Pancreas (tissue), 10 donors: ENCODE data around the gene CKLF. TPM values are rescaled to one million over a fixed set of nuclear protein-coding genes. Genes with fewer than 3 reads are reported as not detected.

Source experiments
- ATAC-seq, 4 donors: fragments of 200-7000 bp; cut with Tn5 transposase; one replicate each; pipeline versions ENCODE4 v1.8.0 to v1.9.1; 2020; ENCODE audit warnings: mild to moderate bottlenecking in 4 of 4, moderate library complexity in 4 of 4
- DNase-seq, 6 donors: peaks; one replicate each; pipeline ENCODE4 v3.0.0-alpha.2; 2020
- FAIRE-seq: peaks from 2 replicates; lab custom pipeline; 2012; peaks lifted over from hg19 to GRCh38; lab: Jason Lieb, UNC
- H3K27ac ChIP-seq, 4 donors: fragments of 200-600 bp; sonication (generic); 1 replicate in 3 of 4; 2 replicates in 1 of 4; pipeline versions ENCODE4 v1.5.0 to v1.8.0; 2020
- H3K27me3 ChIP-seq, 4 donors: fragments of 200-600 bp; one replicate each; pipeline ENCODE4 v1.8.0; 2021
- H3K36me3 ChIP-seq, 3 donors: fragments of 200-600 bp; sonication (generic) in 1 of 3; one replicate each; pipeline versions ENCODE4 v1.5.0 to v1.8.0; 2020 to 2021
- H3K4me1 ChIP-seq, 3 donors: fragments of 200-600 bp; one replicate each; pipeline ENCODE4 v1.8.0; 2021
- H3K4me3 ChIP-seq, 4 donors: fragments of 200-600 bp; sonication (generic) in 2 of 4; one replicate each; pipeline versions ENCODE4 v1.5.0 to v1.8.0; 2020 to 2021
- H3K9me3 ChIP-seq, 4 donors: fragments of 200-600 bp; one replicate each; pipeline ENCODE4 v1.8.0; 2021
- CTCF ChIP-seq, 4 donors: fragments of 200-600 bp; sonication (generic) in 3 of 4; IDR thresholded peaks; one replicate each; pipeline versions ENCODE4 v1.5.0 to v1.8.0; 2021; ENCODE audit warnings: antibody characterized with exemption in 4 of 4
- WGBS, 2 donors: extraction: QIAGEN DNeasy Blood & Tissue Kit; methylation state at CpG; one replicate each; pipeline ENCODE4 v1.1.7; 2013; 5-methylcytosine and 5-hydroxymethylcytosine counted together
- intact Hi-C, 3 donors: fragments of 100-400 bp; cut with DNase I; formaldehyde crosslinking; loops; one replicate each; pipeline versions ENCODE4 v1.11.1 to v1.14.2; 2022
- polyA plus RNA-seq, 2 donors: library from polyadenylated mRNA; stranded (reverse); fragments of 200-250 nt; gene quantifications; one replicate each; pipeline ENCODE4 v1.2.3, GENCODE V29; 2013
- total RNA-seq, 6 donors: library from RNA; stranded (reverse); fragmentation: NEBNext Ultra II Directional in 4 of 6; extraction: Animal tissue kit (Norgen Biotek cat#: 25700) in 4 of 6; gene quantifications; one replicate each; pipeline versions ENCODE4 v1.2.1 to v1.2.4, GENCODE V29; 2021 to 2023
- donor health status: healthy with polysubstance abuse.
- donor health status: DM: no; HTN: no; CAD: no; lungs with moderate emphysema.
- donor health status: DM: no; HTN: no; CAD: no.
- donor health status: control.
- donor health status: control.
- donor health status: Bipolar disorder and iron deficiency.
- donor health status: DM: yes; HTN: yes; CAD: no.
- donor health status: DM: no; HTN: no; CAD: no.
- donor health status: DM: no; HTN: no; CAD: no.
- donor health status: DM: yes; HTN: yes; CAD: no.

CKLF gene
- total and polyA plus RNA-seq, 8 donors = 5.9 to 26.1 (median 11.0) TPM

DNA sequence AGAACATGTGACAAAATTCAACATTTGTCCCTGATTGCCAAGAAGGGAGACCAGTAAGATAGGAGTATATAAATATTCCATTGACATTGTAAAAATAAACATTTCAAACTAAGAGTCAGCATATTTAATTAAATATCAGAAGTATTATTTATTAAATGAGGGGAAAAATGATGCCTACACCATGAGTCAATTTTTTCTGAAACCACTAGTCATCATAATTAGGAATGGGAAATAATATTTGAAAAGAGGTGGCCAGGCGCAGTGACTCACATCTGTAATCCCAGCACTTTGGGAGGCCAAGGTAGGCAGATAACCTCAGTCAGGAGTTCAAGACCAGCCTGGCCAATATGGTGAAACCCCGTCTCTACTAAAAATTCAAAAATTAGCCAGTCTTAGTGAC lies 16.0 kb downstream of the CKLF start:
- Histone ChIP-seq H3K4me1 (no peaks in the 10 kb centered on the region), H3K27me3 (no peaks in the 10 kb centered on the region), H3K9me3 (no peaks in the 10 kb centered on the region), H3K36me3 (no peaks in the 10 kb centered on the region), H3K4me3 (no peak overlapping the region), H3K27ac (no peak overlapping the region)
- TF ChIP-seq CTCF (IDR thresholded peaks at IDR 0.05) = no peak
- FAIRE-seq = no peak
- intact Hi-C loops = no loop called here
- ATAC-seq = no peak
- WGBS, 2 donors = 90 to 95% methylated on average over 2 of the region's 2 CpGs
- DNase-seq = no peak

DNA sequence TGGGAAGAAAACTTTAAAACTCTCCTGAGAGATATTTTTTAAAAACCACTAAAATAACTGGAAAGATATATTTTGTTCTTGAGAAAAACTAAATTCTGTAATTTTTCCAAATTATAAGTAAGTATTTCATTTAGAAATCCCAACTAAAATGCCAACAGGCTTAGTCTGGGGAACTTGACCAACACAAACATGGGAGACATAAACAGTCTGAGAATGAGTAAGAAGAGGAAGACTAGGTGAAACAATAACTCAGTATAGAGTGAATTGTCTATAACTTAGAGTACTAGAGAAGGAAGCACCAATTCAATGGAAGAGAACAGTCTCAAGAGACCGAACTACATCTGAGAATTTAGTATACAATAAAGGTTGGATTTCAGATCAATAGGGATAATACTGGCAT lies 16.8 kb downstream of the CKLF start:
- WGBS, 2 donors = 96 to 100% methylated on average over 1 of the region's 1 CpG
- intact Hi-C loops = no loop called here
- H3K36me3 ChIP-seq = no peaks in the 10 kb centered on the region
- no peaks in the 10 kb centered on the region for H3K9me3 ChIP-seq
- DNase-seq (no peak), ATAC-seq (no peak), FAIRE-seq (no peak)
- no peak overlapping the region for H3K27ac ChIP-seq
- H3K27me3 ChIP-seq = no peaks in the 10 kb centered on the region
- H3K4me3 ChIP-seq = no peak overlapping the region
- no peak for TF ChIP-seq CTCF (IDR thresholded peaks at IDR 0.05)
- no peaks in the 10 kb centered on the region for H3K4me1 ChIP-seq

DNA sequence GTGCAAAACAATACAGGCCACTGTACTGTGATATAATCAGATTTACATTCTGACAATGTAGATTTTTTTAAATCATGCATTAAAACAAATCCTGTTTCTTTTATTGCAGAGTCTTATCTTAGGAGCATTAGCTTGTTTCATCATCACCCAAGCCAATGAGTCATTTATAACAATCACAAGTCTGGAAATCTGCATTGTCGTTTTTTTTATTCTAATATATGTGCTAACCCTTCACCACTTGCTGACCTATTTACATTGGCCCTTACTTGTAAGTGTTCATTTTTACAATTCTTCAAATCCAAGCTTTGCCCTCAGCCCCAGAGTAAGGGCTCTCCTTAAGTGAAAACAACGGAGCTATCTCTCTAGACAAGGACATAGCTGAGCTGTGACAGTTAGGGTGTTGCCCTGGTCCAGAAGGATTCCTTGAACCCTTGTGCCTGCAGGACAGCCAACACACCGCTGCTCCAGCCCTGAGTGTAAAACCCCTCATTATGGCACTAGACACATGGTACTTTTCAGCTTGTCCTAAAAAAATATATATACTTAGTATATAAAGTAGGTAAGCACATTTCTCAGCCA lies 17.5 kb downstream of the CKLF start:
- WGBS, 2 donors = 61 to 66% methylated on average over 3 of the region's 3 CpGs
- no peaks in the 10 kb centered on the region for H3K4me1 ChIP-seq
- FAIRE-seq (no peak), ATAC-seq (peak in 2 of 4 donors; percentile 29 to 51), DNase-seq (no peak)
- H3K27me3 ChIP-seq = no peaks in the 10 kb centered on the region
- no peaks in the 10 kb centered on the region for H3K9me3 ChIP-seq
- no peaks in the 10 kb centered on the region for H3K36me3 ChIP-seq
- intact Hi-C loops = no loop called here
- TF ChIP-seq CTCF (IDR thresholded peaks at IDR 0.05) = no peak
- H3K4me3 ChIP-seq = no peak overlapping the region
- H3K27ac ChIP-seq = no peak overlapping the region

GRCh38 chr16:66572356-66572755 lies 20.0 kb downstream of the CKLF start:
- FAIRE-seq (no peak), DNase-seq (no peak), ATAC-seq (no peak)
- Histone ChIP-seq H3K27ac (no peak overlapping the region), H3K36me3 (no peaks in the 10 kb centered on the region), H3K4me3 (no peak overlapping the region), H3K27me3 (no peaks in the 10 kb centered on the region), H3K9me3 (no peaks in the 10 kb centered on the region), H3K4me1 (no peaks in the 10 kb centered on the region)
- TF ChIP-seq CTCF (IDR thresholded peaks at IDR 0.05) = no peak
- 66 to 82% methylated on average over 2 of the region's 2 CpGs for WGBS, 2 donors
- intact Hi-C loops = no loop called here

GRCh38 chr16:66574081-66574480 lies 21.7 kb downstream of the CKLF start:
- no peaks in the 10 kb centered on the region for H3K36me3 ChIP-seq
- no peaks in the 10 kb centered on the region for H3K4me1 ChIP-seq
- ATAC-seq (no peak), FAIRE-seq (no peak), DNase-seq (no peak)
- TF ChIP-seq CTCF (IDR thresholded peaks at IDR 0.05) = no peak
- H3K27ac ChIP-seq = no peak overlapping the region
- no peak overlapping the region for H3K4me3 ChIP-seq
- no peaks in the 10 kb centered on the region for H3K9me3 ChIP-seq
- no peaks in the 10 kb centered on the region for H3K27me3 ChIP-seq
- intact Hi-C loops = no loop called here
- 88 to 91% methylated on average over 1 of the region's 1 CpG for WGBS, 2 donors
